ENCODE measurements around the gene SPOCK3. TPM values are rescaled to one million over a fixed set of nuclear protein-coding genes. Genes with fewer than 3 reads are reported as not detected.

Gene SPOCK3
- total RNA-seq, 1 donor, result not detected

- DNase-seq (ENCODE audit: low read depth), result no peak
- no peak for TF ChIP-seq CTCF (IDR thresholded peaks at IDR 0.05; ENCODE audit: insufficient read depth, low read depth, low read length)
These were observed 150.0 kb downstream of the SPOCK3 start for GRCh38 chr4:167084321-167084720.

GRCh38 chr4:167079762-167080161, 154.5 kb downstream of the SPOCK3 start:
- H3K4me3 ChIP-seq (ENCODE audit: low read depth, low read length), result no peak overlapping the region
- no peak for DNase-seq (ENCODE audit: low read depth)
- TF ChIP-seq CTCF (IDR thresholded peaks at IDR 0.05; ENCODE audit: insufficient read depth, low read depth, low read length), result no peak

More at GRCh38 chr4:167084321-167084720, 150.0 kb downstream of the SPOCK3 start:
- H3K4me3 ChIP-seq (ENCODE audit: low read depth, low read length), result no peak overlapping the region

- DNase-seq (ENCODE audit: low read depth), result no peak
These were observed 181.6 kb downstream of the SPOCK3 start for GRCh38 chr4:167052631-167053091.

GRCh38 chr4:167049257-167049656, 185.0 kb downstream of the SPOCK3 start:
- H3K4me3 ChIP-seq (ENCODE audit: low read depth, low read length), result no peak overlapping the region
- no peak for TF ChIP-seq CTCF (IDR thresholded peaks at IDR 0.05; ENCODE audit: insufficient read depth, low read depth, low read length)
- no peak for DNase-seq (ENCODE audit: low read depth)

More at GRCh38 chr4:167052631-167053091, 181.6 kb downstream of the SPOCK3 start:
- no peak for TF ChIP-seq CTCF (IDR thresholded peaks at IDR 0.05; ENCODE audit: insufficient read depth, low read depth, low read length)
- no peak overlapping the region for H3K4me3 ChIP-seq (ENCODE audit: low read depth, low read length)

GRCh38 chr4:167041524-167041923, 192.8 kb downstream of the SPOCK3 start:
- no peak for TF ChIP-seq CTCF (IDR thresholded peaks at IDR 0.05; ENCODE audit: insufficient read depth, low read depth, low read length)
- H3K4me3 ChIP-seq (ENCODE audit: low read depth, low read length), result no peak overlapping the region
- no peak for DNase-seq (ENCODE audit: low read depth)

GRCh38 chr4:167035390-167035789, 198.9 kb downstream of the SPOCK3 start:
- no peak overlapping the region for H3K4me3 ChIP-seq (ENCODE audit: low read depth, low read length)
- DNase-seq (ENCODE audit: low read depth), result no peak
- TF ChIP-seq CTCF (IDR thresholded peaks at IDR 0.05; ENCODE audit: insufficient read depth, low read depth, low read length), result no peak

GRCh38 chr4:167034983-167035382, 199.3 kb downstream of the SPOCK3 start:
- DNase-seq (ENCODE audit: low read depth), result no peak
- no peak for TF ChIP-seq CTCF (IDR thresholded peaks at IDR 0.05; ENCODE audit: insufficient read depth, low read depth, low read length)
- H3K4me3 ChIP-seq (ENCODE audit: low read depth, low read length), result no peak overlapping the region
